HepG2 (cell line): Measurements from ENCODE around the gene NT5DC4. TPM values are rescaled to one million over a fixed set of nuclear protein-coding genes. Genes with fewer than 3 reads are reported as not detected.
A peak's percentile ranks its signal among the peaks of the same experiment; 100 is the strongest.

ENCODE experiments used
- ATAC-seq: fragments of 200-7000 bp; cut with Tn5 transposase; 3 replicates; pipeline ENCODE4 v1.9.1; 2020; ENCODE audit warnings: mild to moderate bottlenecking, moderate library complexity
- BruUV-seq: library from RNA; stranded (reverse); fragments of 400-500 nt; replicated peaks from 2 replicates; lab custom pipeline; 2021; lab: Mats Ljungman, UMichigan
- CTCF ChIA-PET: fragments of 300-600 bp; formaldehyde crosslinking; extraction: SDS; loops from one replicate; lab custom pipeline; 2021; ENCODE audit warnings: low total read pairs, inconsistent platforms, low intra/inter-chr PET ratio; lab: Yijun Ruan, JAX
- POLR2A ChIA-PET: fragments of 350-600 bp; sonication (Branson Sonifier 250); formaldehyde crosslinking; loops from one replicate; lab custom pipeline; 2020; ENCODE audit warnings: antibody characterized with exemption, inconsistent platforms; lab: Yijun Ruan, JAX
- DNase-seq: peaks from one replicate; pipeline ENCODE4 v3.0.0-alpha.2; 2015; ENCODE audit warnings: low spot score
- FAIRE-seq: peaks from 3 replicates; lab custom pipeline; 2011; peaks lifted over from hg19 to GRCh38; lab: Jason Lieb, UNC
- H2AFZ ChIP-seq: one replicate; pipeline ENCODE4 v1.6.1; 2011; ENCODE audit warnings: low read length, inconsistent platforms
- H3K27ac ChIP-seq: fragments of 300-600 bp; 3 replicates; pipeline ENCODE4 v1.8.0; 2011; ENCODE audit warnings: mixed run types, mild to moderate bottlenecking, mixed read lengths, low read length, inconsistent platforms; ENCODE audit not compliant: insufficient read depth; ENCODE audit errors: extremely low read length
- H3K27me3 ChIP-seq, 2 experiments: fragments of 200-600 bp in 1 of 2; 2 replicates in 1 of 2; 3 replicates in 1 of 2; pipeline versions ENCODE4 v1.6.0 to v1.8.0; 2011; ENCODE audit warnings: low read length in 2 of 2, mild to moderate bottlenecking in 2 of 2, moderate library complexity in 2 of 2, inconsistent platforms in 1 of 2; ENCODE audit not compliant: insufficient read depth in 2 of 2, control insufficient read depth in 1 of 2
- H3K36me3 ChIP-seq, 2 experiments: fragments of 200-600 bp in 1 of 2; replicated peaks in 1 of 2; 2 replicates in 1 of 2; 3 replicates in 1 of 2; pipeline versions ENCODE4 v1.5.1 to v1.8.0; 2011; ENCODE audit warnings: low read length in 2 of 2, inconsistent platforms in 1 of 2; ENCODE audit not compliant: insufficient read depth in 2 of 2, control insufficient read depth in 1 of 2
- H3K4me1 ChIP-seq: 2 replicates; pipeline ENCODE4 v1.5.1; 2012; ENCODE audit warnings: low read length, inconsistent platforms; ENCODE audit not compliant: insufficient read depth
- H3K4me2 ChIP-seq: 2 replicates; pipeline ENCODE4 v1.6.0; 2011; ENCODE audit warnings: low read depth, low read length, inconsistent platforms
- H3K4me3 ChIP-seq, 3 experiments: fragments of 200-600 bp in 1 of 3; sonication (generic), shearing (Covaris generic) in 1 of 3; replicated peaks in 1 of 3; 2 replicates each; pipeline ENCODE4 v1.5.1; 2011 to 2016; ENCODE audit warnings: low read length in 3 of 3, inconsistent platforms in 2 of 3, low read depth in 2 of 3, mild to moderate bottlenecking in 2 of 3, control low read depth in 1 of 3, mixed read lengths in 1 of 3; ENCODE audit not compliant: insufficient read depth in 1 of 3
- H3K79me2 ChIP-seq: one replicate; pipeline ENCODE4 v1.6.1; 2011; ENCODE audit warnings: low read length, inconsistent platforms; ENCODE audit not compliant: insufficient read depth
- H3K9ac ChIP-seq: 2 replicates; pipeline ENCODE4 v1.6.0; 2011; ENCODE audit warnings: mild to moderate bottlenecking, low read depth, low read length, inconsistent platforms; ENCODE audit not compliant: insufficient read depth
- H3K9me3 ChIP-seq: 2 replicates; pipeline ENCODE4 v1.5.1; 2012; ENCODE audit warnings: mild to moderate bottlenecking, low read length
- H4K20me1 ChIP-seq: 2 replicates; pipeline ENCODE4 v1.6.0; 2011; ENCODE audit warnings: inconsistent platforms, mild to moderate bottlenecking, low read length, moderate library complexity; ENCODE audit not compliant: insufficient read depth
- IKZF4 ChIP-seq: sonication (generic); formaldehyde crosslinking; IDR thresholded peaks from 2 replicates; pipeline ENCODE4 v1.5.1; 2020; ENCODE audit warnings: borderline replicate concordance, mild to moderate bottlenecking, low read depth, missing genetic modification reagents; ENCODE audit errors: not compliant biosample characterization
- KDM2A ChIP-seq: sonication (generic); formaldehyde crosslinking; IDR thresholded peaks from 2 replicates; pipeline ENCODE4 v1.4.0; 2020; ENCODE audit warnings: low read depth, missing genetic modification reagents, borderline replicate concordance
- NCOR1 ChIP-seq: fragments of 200-600 bp; sonication (generic); IDR thresholded peaks from 2 replicates; pipeline ENCODE4 v1.7.0; 2017; ENCODE audit warnings: antibody characterized with exemption, low read length, borderline replicate concordance
- PATZ1 ChIP-seq: sonication (generic); formaldehyde crosslinking; IDR thresholded peaks from 2 replicates; pipeline ENCODE4 v1.4.0; 2020; ENCODE audit warnings: missing genetic modification reagents
- RAD51 ChIP-seq: fragments of 450-650 bp; IDR thresholded peaks from 2 replicates; pipeline ENCODE4 v1.6.1; 2016; ENCODE audit warnings: borderline replicate concordance
- TAF15 ChIP-seq: fragments of 200-400 bp; formaldehyde crosslinking; IDR thresholded peaks from one replicate; pipeline ENCODE4 v1.6.1; 2018; ENCODE audit warnings: mild to moderate bottlenecking, low read depth, low read length; ENCODE audit not compliant: poor library complexity, severe bottlenecking
- ZNF232 ChIP-seq: sonication (generic); formaldehyde crosslinking; IDR thresholded peaks from 2 replicates; pipeline ENCODE4 v1.4.0; 2020; ENCODE audit warnings: missing genetic modification reagents, borderline replicate concordance
- ZNF839 ChIP-seq: sonication (generic); formaldehyde crosslinking; IDR thresholded peaks from 2 replicates; pipeline ENCODE4 v1.4.0; 2020; ENCODE audit warnings: missing genetic modification reagents, mild to moderate bottlenecking, borderline replicate concordance
- WGBS: methylation state at CpG from one replicate; pipeline ENCODE4 v1.1.6; 2017; ENCODE audit warnings: low lambda C conversion rate; 5-methylcytosine and 5-hydroxymethylcytosine counted together
- in situ Hi-C: cut with HindIII; loops from 2 replicates; pipeline ENCODE4 v1.10.0; 2017; ENCODE audit warnings: low pct_unique_long_range_greater_than_20kb; ENCODE audit not compliant: extremely low pct_ligation_motif_present
- intact Hi-C: fragments of 100-400 bp; cut with micrococcal nuclease; formaldehyde crosslinking; loops from one replicate; pipeline ENCODE4 v1.10.0; 2022; ENCODE audit not compliant: unreplicated experiment
- polyA plus RNA-seq, 8 experiments: library from polyadenylated mRNA; depleted of rRNA in 3 of 8; stranded (reverse) in 7 of 8; unstranded in 1 of 8; fragments of >200 nt; fragmentation: Illumina TruSeq in 4 of 8; extraction: Trizol in 4 of 8; gene quantifications; 2 replicates each; pipeline versions ENCODE4 v1.2.1 to v1.2.3, GENCODE V29; 2011 to 2016; ENCODE audit warnings: low read depth in 4 of 8, missing spikeins in 1 of 8, mixed read lengths in 1 of 8; ENCODE audit not compliant: insufficient read depth in 1 of 8
- total RNA-seq, 5 experiments: library from RNA; depleted of rRNA; stranded (reverse); fragments of >200 nt; fragmentation: Illumina TruSeq; extraction: Trizol; gene quantifications; 2 replicates each; pipeline ENCODE4 v1.2.3, GENCODE V29; 2016; ENCODE audit warnings: low read depth in 1 of 5
- TF ChIP-seq, protein P1 (sequence below): sonication (generic); formaldehyde crosslinking; IDR thresholded peaks from 2 replicates; pipeline ENCODE4 v1.5.0; 2020; ENCODE audit warnings: mild to moderate bottlenecking, missing genetic modification reagents, borderline replicate concordance
- TF ChIP-seq, protein P2 (sequence below): sonication (generic); formaldehyde crosslinking; IDR thresholded peaks from 2 replicates; pipeline ENCODE4 v1.8.0; 2022; ENCODE audit warnings: mild to moderate bottlenecking, missing genetic modification reagents, borderline replicate concordance
- TF ChIP-seq, protein P3 (sequence below): sonication (generic); formaldehyde crosslinking; IDR thresholded peaks from 2 replicates; pipeline ENCODE4 v1.5.1; 2020; ENCODE audit warnings: mild to moderate bottlenecking, missing genetic modification reagents, borderline replicate concordance

The NT5DC4 gene
- total and polyA plus RNA-seq, 2 of the 13 experiments (the other 11 are each of a cell fraction or from before 2014, with no cell fraction given), result 0.04 to 4.2 TPM

- no peak for DNase-seq
Observed at GRCh38 chr2:112692918-112693317, 27.9 kb upstream of the NT5DC4 start.

GRCh38 chr2:112693596-112693995 is 27.2 kb upstream of the NT5DC4 start:
- H3K79me2 ChIP-seq, result no peaks in the 10 kb centered on the region
- no peaks in the 10 kb centered on the region for H3K27me3 ChIP-seq
- H3K27ac ChIP-seq, result no peak overlapping the region
- ChIA-PET CTCF (no interaction called here), POLR2A (no interaction called here)
- H3K4me2 ChIP-seq, result no peak overlapping the region
- H4K20me1 ChIP-seq, result no peaks in the 10 kb centered on the region
- BruUV-seq, result no TSS peak
- in situ Hi-C loops (no loop called here), intact Hi-C loops (no loop called here)
- ATAC-seq, result no peak
- no peak overlapping the region for H3K4me3 ChIP-seq
- H3K9me3 ChIP-seq, result no peaks in the 10 kb centered on the region
- FAIRE-seq, result no peak
- peaks cover 42% of the 10 kb centered on the region for H3K4me1 ChIP-seq
- DNase-seq, result no peak
- 80% methylated on average over 9 of the region's 9 CpGs for WGBS
- no peak overlapping the region for H2AFZ ChIP-seq
- H3K9ac ChIP-seq, result no peak overlapping the region
- no peaks in the 10 kb centered on the region for H3K36me3 ChIP-seq
- TF ChIP-seq TAF15, result no peak
- TF ChIP-seq PATZ1 (CRISPR knock-in tag), result no peak
- TF ChIP-seq, protein P1, sequence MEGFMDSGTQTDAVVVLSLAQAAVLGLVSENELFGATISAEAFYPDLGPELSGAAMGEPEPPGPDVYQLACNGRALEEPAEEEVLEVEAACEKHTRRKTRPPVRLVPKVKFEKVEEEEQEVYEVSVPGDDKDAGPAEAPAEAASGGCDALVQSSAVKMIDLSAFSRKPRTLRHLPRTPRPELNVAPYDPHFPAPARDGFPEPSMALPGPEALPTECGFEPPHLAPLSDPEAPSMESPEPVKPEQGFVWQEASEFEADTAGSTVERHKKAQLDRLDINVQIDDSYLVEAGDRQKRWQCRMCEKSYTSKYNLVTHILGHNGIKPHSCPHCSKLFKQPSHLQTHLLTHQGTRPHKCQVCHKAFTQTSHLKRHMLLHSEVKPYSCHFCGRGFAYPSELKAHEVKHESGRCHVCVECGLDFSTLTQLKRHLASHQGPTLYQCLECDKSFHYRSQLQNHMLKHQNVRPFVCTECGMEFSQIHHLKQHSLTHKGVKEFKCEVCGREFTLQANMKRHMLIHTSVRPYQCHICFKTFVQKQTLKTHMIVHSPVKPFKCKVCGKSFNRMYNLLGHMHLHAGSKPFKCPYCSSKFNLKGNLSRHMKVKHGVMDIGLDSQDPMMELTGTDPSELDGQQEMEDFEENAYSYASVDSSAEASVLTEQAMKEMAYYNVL (CRISPR knock-in tag), result no peak
- TF ChIP-seq IKZF4 (CRISPR knock-in tag), result no peak
- TF ChIP-seq, protein P2, sequence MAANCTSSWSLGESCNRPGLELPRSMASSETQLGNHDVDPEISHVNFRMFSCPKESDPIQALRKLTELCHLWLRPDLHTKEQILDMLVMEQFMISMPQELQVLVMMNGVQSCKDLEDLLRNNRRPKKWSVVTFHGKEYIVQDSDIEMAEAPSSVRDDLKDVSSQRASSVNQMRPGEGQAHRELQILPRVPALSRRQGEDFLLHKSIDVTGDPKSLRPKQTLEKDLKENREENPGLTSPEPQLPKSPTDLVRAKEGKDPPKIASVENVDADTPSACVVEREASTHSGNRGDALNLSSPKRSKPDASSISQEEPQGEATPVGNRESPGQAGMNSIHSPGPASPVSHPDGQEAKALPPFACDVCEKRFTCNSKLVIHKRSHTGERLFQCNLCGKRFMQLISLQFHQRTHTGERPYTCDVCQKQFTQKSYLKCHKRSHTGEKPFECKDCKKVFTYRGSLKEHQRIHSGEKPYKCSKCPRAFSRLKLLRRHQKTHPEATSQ, result no peak
- TF ChIP-seq RAD51, result no peak
- TF ChIP-seq, protein P3, sequence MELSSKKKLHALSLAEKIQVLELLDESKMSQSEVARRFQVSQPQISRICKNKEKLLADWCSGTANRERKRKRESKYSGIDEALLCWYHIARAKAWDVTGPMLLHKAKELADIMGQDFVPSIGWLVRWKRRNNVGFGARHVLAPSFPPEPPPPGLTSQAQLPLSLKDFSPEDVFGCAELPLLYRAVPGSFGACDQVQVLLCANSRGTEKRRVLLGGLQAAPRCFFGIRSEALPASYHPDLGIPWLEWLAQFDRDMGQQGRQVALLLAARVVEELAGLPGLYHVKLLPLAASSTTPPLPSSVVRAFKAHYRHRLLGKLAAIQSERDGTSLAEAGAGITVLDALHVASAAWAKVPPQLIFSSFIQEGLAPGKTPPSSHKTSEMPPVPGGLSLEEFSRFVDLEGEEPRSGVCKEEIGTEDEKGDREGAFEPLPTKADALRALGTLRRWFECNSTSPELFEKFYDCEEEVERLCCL (CRISPR knock-in tag), result no peak
- TF ChIP-seq ZNF232 (CRISPR knock-in tag), result no peak

More at GRCh38 chr2:112692918-112693317, 27.9 kb upstream of the NT5DC4 start:
- ATAC-seq, result no peak
- TF ChIP-seq KDM2A (CRISPR knock-in tag) (0 out of 2 replicates have a peak, but pooled peaks have one; percentile 0), NCOR1 (0 out of 2 replicates have a peak, but pooled peaks have one; percentile 7), ZNF839 (CRISPR knock-in tag) (no peak)
- no peaks in the 10 kb centered on the region for H3K36me3 ChIP-seq
- H4K20me1 ChIP-seq, result no peaks in the 10 kb centered on the region
- H2AFZ ChIP-seq, result no peak overlapping the region
- H3K4me1 ChIP-seq, result peaks cover 48% of the 10 kb centered on the region
- FAIRE-seq, result no peak
- intact Hi-C loops (loop anchor here (1.0 kb wide), 1 partner anchor 33 kb away; no protein-coding TSS in a partner anchor), in situ Hi-C loops (no loop called here)
- H3K4me3 ChIP-seq, result no peak overlapping the region
- CTCF ChIA-PET, result interaction anchor here (1.3 to 3.3 kb wide), 2 partner anchors 33 to 67 kb away, joined by 3 to 33 read pairs; no protein-coding TSS in a partner anchor
- BruUV-seq, result no TSS peak
- no peaks in the 10 kb centered on the region for H3K9me3 ChIP-seq
- no peaks in the 10 kb centered on the region for H3K27me3 ChIP-seq
- no peak overlapping the region for H3K27ac ChIP-seq
- no peak overlapping the region for H3K4me2 ChIP-seq
- H3K9ac ChIP-seq, result no peak overlapping the region
- POLR2A ChIA-PET, result interaction anchor here (0.8 to 1.3 kb wide), 6 partner anchors 9 to 108 kb away, joined by 4 to 21 read pairs (median 7); partner anchors contain the start of genes CHCHD5 and SLC20A1
- no peaks in the 10 kb centered on the region for H3K79me2 ChIP-seq
- WGBS, result 25% methylated on average over 1 of the region's 1 CpG
